ENCODE results near the gene SSTR5. TPM values are rescaled to one million over a fixed set of nuclear protein-coding genes. Genes with fewer than 3 reads are reported as not detected.

The SSTR5 gene
- total RNA-seq (2022; extraction: Qiagen RNA extraction): 0.51 to 0.79 TPM (median 0.60 TPM) in 5 replicates

DNA sequence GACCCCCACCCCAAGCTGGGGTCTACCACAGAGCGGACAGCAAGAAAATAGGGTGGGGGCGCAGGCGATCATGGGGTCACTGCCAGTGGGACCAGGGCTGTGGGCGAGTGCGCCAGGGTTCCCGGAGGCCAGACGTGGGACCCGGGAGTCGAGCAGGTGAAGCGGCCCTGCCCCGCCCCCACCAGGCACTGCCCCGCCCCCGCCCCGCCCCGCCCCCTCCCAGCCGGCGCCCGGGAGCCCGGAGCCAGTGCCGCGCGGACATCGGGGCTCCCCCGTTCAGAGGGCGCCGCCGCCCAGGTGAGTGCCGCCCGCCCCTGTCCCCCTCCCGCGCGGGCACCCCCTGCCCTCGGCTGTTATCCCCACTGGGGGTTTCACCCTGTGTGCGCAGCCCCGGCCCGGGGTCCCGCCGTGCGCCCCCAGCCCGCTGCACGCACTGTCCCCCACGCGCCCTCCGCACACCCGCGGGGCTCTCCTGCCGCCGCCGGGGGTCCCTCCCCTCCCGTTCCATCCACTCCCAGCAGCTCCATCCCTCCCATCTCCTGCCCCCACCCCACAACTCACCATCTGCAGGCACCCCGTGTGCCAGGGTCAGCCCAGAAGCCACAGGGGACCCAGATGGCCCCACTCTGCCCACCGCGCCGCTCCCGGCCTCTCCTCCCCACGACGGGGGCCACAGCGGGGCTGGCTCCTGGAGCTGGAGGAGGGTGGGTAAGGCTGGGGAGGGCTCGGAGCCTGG lies at the start of gene SSTR5:
TSS of gene SSTR5 (plus strand) at position 222 of the 736 bp plus-strand sequence. CDS start 6,122 bp downstream, outside the sequence.

GRCh38 chr16:1096169-1097082 lies 23.9 kb downstream of the SSTR5 start, which contains the start of gene C1QTNF8:
C1QTNF8 (minus strand) TSS chr16:1096244; CDS start chr16:1094922, 1,322 bp downstream.

Other genes starting within 250 kb of the SSTR5 start
- 7.0 to 11.2 TPM (median 9.4 TPM) in 5 replicates for gene LMF1, start 101.8 kb upstream of the SSTR5 start, total RNA-seq (2022; extraction: Qiagen RNA extraction)
- gene SOX8, start 91.0 kb upstream of the SSTR5 start, total RNA-seq (2022; extraction: Qiagen RNA extraction): 1.9 to 3.6 TPM (median 3.0 TPM) in 5 replicates
- 0.05 to 0.08 TPM in 2 of 5 replicates, not detected in the others for gene C1QTNF8, start 23.5 kb downstream of the SSTR5 start, total RNA-seq (2022; extraction: Qiagen RNA extraction)
- gene CACNA1H, start 80.4 kb downstream of the SSTR5 start, total RNA-seq (2022; extraction: Qiagen RNA extraction): 12.7 to 20.5 TPM (median 17.0 TPM) in 5 replicates
- gene TPSG1, start 152.5 kb downstream of the SSTR5 start, total RNA-seq (2022; extraction: Qiagen RNA extraction): 0.07 to 0.16 TPM (median 0.13 TPM) in 4 of 5 replicates, not detected in the other
- 0.09 to 0.11 TPM in 2 of 5 replicates, not detected in the others for gene TPSB2, start 157.4 kb downstream of the SSTR5 start, total RNA-seq (2022; extraction: Qiagen RNA extraction)
- gene TPSAB1, start 168.0 kb downstream of the SSTR5 start, total RNA-seq (2022; extraction: Qiagen RNA extraction): 0.06 to 0.10 TPM in 2 of 5 replicates, not detected in the others
- gene TPSD1, start 183.3 kb downstream of the SSTR5 start, total RNA-seq (2022; extraction: Qiagen RNA extraction): not detected in 5 replicates
- 148 to 182 TPM (median 160 TPM) in 5 replicates for gene UBE2I, start 236.9 kb downstream of the SSTR5 start, total RNA-seq (2022; extraction: Qiagen RNA extraction)